ENCODE measurements around the gene CPLX3.

Gene CPLX3

DNA sequence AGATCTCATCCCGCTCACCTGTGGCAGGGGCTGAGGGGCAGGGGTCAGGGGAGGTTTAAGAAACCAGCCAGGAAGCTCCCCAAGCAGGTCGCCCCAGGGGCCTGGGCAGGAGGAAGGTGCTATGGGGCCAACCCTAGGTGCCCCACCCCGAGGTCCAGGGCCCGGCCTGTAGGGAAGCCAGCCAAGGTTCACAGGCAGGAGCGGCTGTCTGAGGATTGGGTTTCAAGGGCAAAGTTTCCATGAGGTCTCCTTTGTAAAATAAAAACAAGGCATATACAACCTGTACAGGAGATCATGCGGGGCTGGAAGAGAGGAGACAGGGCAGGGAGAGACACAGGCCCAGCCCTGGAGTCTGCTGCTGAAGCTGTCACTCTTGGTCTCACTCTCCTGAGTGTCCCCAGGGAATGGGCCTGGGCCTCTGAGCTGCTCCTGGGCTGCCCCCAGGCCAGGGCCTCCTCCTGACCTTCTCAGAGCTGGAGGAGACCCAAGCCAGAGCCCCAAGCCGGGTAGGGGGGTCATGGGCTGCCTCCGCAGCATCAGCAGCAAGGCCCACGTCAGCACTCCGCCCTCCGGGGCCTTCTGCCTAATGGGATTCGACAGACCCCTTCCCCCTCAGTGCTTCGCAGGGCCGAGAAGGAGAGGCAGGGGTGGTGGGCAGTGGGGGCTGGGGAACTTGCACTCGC lies 5.5 kb downstream of the CPLX3 start:
- ATAC-seq (ENCODE audit: insufficient read depth, low read depth) (no peak), DNase-seq (no peak)
- H3K9ac ChIP-seq (ENCODE audit: low read depth, low read length), result no peak overlapping the region
- H3K27ac ChIP-seq (ENCODE audit: low read length), result no peak overlapping the region
- H4K20me1 ChIP-seq (ENCODE audit: insufficient read depth, low read length), result 0 out of 2 replicates have a peak, but pooled peaks cover 11% of the 10 kb centered on the region
- no peaks in the 10 kb centered on the region for H3K4me1 ChIP-seq (ENCODE audit: insufficient read depth, low read length)
- H3K27me3 ChIP-seq (ENCODE audit: insufficient read depth, low read length, poor library complexity), result no peaks in the 10 kb centered on the region
- no peak overlapping the region for H3K4me2 ChIP-seq (ENCODE audit: insufficient read depth, low read length)
- no peak overlapping the region for H3K4me3 ChIP-seq (ENCODE audit: low read depth in 1 of 2, low read length in 2 of 2)
- no peaks in the 10 kb centered on the region for H3K79me2 ChIP-seq (ENCODE audit: insufficient read depth, low read length)
- H2AFZ ChIP-seq (ENCODE audit: low read depth, low read length), result no peak overlapping the region
- TF ChIP-seq EZH2 (IDR thresholded peaks at IDR 0.05; ENCODE audit: borderline replicate concordance, low read depth, low read length, severe bottlenecking), result no peak
- TF ChIP-seq, protein P1, sequence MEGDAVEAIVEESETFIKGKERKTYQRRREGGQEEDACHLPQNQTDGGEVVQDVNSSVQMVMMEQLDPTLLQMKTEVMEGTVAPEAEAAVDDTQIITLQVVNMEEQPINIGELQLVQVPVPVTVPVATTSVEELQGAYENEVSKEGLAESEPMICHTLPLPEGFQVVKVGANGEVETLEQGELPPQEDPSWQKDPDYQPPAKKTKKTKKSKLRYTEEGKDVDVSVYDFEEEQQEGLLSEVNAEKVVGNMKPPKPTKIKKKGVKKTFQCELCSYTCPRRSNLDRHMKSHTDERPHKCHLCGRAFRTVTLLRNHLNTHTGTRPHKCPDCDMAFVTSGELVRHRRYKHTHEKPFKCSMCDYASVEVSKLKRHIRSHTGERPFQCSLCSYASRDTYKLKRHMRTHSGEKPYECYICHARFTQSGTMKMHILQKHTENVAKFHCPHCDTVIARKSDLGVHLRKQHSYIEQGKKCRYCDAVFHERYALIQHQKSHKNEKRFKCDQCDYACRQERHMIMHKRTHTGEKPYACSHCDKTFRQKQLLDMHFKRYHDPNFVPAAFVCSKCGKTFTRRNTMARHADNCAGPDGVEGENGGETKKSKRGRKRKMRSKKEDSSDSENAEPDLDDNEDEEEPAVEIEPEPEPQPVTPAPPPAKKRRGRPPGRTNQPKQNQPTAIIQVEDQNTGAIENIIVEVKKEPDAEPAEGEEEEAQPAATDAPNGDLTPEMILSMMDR (IDR thresholded peaks at IDR 0.05; ENCODE audit: borderline replicate concordance, extremely low read depth, low read length, poor library complexity, severe bottlenecking), result no peak
- H3K9me3 ChIP-seq (ENCODE audit: insufficient read depth, low read length, severe bottlenecking), result no peaks in the 10 kb centered on the region
- peaks cover 10% of the 10 kb centered on the region for H3K36me3 ChIP-seq (ENCODE audit: insufficient read depth, low read length)

GRCh38 chr15:74832826-74833225 lies 6.4 kb downstream of the CPLX3 start:
- Histone ChIP-seq H3K27me3 (ENCODE audit: insufficient read depth, low read length, poor library complexity) (no peaks in the 10 kb centered on the region), H3K4me2 (ENCODE audit: insufficient read depth, low read length) (no peak overlapping the region), H4K20me1 (ENCODE audit: insufficient read depth, low read length) (0 out of 2 replicates have a peak, but pooled peaks cover 6% of the 10 kb centered on the region), H3K79me2 (ENCODE audit: insufficient read depth, low read length) (no peaks in the 10 kb centered on the region), H3K27ac (ENCODE audit: low read length) (no peak overlapping the region), H3K36me3 (ENCODE audit: insufficient read depth, low read length) (peaks cover 11% of the 10 kb centered on the region), H2AFZ (ENCODE audit: low read depth, low read length) (no peak overlapping the region), H3K9ac (ENCODE audit: low read depth, low read length) (no peak overlapping the region), H3K4me1 (ENCODE audit: insufficient read depth, low read length) (no peaks in the 10 kb centered on the region), H3K9me3 (ENCODE audit: insufficient read depth, low read length, severe bottlenecking) (no peaks in the 10 kb centered on the region), H3K4me3 (ENCODE audit: low read depth in 1 of 2, low read length in 2 of 2) (no peak overlapping the region)
- no peak for TF ChIP-seq EZH2 (IDR thresholded peaks at IDR 0.05; ENCODE audit: borderline replicate concordance, low read depth, low read length, severe bottlenecking)
- TF ChIP-seq, protein P1 (IDR thresholded peaks at IDR 0.05; ENCODE audit: borderline replicate concordance, extremely low read depth, low read length, poor library complexity, severe bottlenecking), result no peak
- ATAC-seq (ENCODE audit: insufficient read depth, low read depth) (no peak), DNase-seq (no peak)

DNA sequence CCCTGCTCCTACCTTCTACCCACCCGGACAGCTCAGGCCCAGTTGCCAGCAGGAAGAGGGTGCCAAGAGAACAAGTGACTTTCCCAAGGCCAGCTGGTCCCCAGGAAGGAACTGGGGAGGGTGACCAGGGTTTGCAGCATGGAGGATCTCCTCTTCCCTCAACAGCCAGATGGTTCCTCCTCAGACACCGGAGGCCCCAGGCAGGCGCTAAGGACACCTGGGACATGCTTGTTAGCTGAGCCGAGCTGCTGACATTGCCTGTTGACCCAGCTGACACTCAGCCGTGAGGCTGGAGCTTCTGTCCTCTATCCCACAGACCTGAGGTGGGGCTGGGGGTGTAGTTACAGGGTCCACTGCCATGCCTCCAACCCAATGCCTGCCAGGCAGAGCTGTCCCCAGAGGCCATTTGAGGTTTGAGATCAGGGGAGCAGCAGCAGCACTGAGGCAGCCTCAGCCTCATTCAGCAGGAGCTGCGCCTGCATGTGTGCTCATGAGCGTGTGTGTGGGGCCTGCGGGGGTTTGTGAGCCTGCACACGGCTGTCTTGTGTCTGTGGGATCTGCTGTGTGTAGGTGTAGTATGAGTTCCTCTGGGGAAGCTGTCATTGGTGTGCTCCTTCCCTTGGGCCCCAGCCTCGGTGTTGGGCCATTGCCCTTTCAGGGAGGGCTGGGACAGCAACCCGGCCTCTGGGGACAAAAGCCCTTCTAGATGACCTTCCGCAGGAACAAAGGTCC lies 7.1 kb downstream of the CPLX3 start:
- Histone ChIP-seq H3K4me3 (ENCODE audit: low read depth in 1 of 2, low read length in 2 of 2) (no peak overlapping the region), H3K79me2 (ENCODE audit: insufficient read depth, low read length) (no peaks in the 10 kb centered on the region), H3K4me2 (ENCODE audit: insufficient read depth, low read length) (no peak overlapping the region), H4K20me1 (ENCODE audit: insufficient read depth, low read length) (0 out of 2 replicates have a peak, but pooled peaks cover 6% of the 10 kb centered on the region), H3K27ac (ENCODE audit: low read length) (no peak overlapping the region), H3K9ac (ENCODE audit: low read depth, low read length) (no peak overlapping the region), H3K9me3 (ENCODE audit: insufficient read depth, low read length, severe bottlenecking) (no peaks in the 10 kb centered on the region), H3K27me3 (ENCODE audit: insufficient read depth, low read length, poor library complexity) (no peaks in the 10 kb centered on the region), H3K36me3 (ENCODE audit: insufficient read depth, low read length) (peaks cover 11% of the 10 kb centered on the region), H2AFZ (ENCODE audit: low read depth, low read length) (no peak overlapping the region), H3K4me1 (ENCODE audit: insufficient read depth, low read length) (no peaks in the 10 kb centered on the region)
- ATAC-seq (ENCODE audit: insufficient read depth, low read depth), result no peak; the same call in 2 of the 3 replicates
- DNase-seq, result no peak
- TF ChIP-seq, protein P1 (IDR thresholded peaks at IDR 0.05; ENCODE audit: borderline replicate concordance, extremely low read depth, low read length, poor library complexity, severe bottlenecking), result no peak
- TF ChIP-seq EZH2 (IDR thresholded peaks at IDR 0.05; ENCODE audit: borderline replicate concordance, low read depth, low read length, severe bottlenecking), result no peak

All from DND-41 (cell line).